ENCODE measurements around the gene NPFFR2. TPM values are rescaled to one million over a fixed set of nuclear protein-coding genes. Genes with fewer than 3 reads are reported as not detected.

NPFFR2 gene
- total RNA-seq, 4 donors from 2014 or later = not detected

DNA sequence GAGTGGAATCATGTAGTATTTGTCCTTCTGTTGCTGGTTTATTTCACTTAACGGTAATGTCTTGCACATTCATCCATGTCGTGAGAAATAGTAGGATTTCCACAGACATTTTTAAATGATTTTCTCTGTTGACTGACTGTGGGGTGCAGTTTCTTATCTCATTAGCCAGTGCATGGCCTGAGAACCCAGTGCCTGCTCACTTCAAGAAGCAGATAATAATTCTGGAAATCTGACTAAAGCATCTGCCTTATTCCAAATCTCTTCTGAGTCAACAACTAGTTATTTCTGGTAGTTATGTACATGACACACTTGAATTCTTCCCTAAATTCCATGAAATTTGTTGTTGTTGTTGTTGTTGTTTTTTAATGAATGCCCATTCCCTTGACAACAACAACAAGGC lies 77.6 kb downstream of the NPFFR2 start:
- no peak for ATAC-seq
- DNase-seq = no peak
- Histone ChIP-seq H3K27ac (no peak overlapping the region), H3K9me3 (no peaks in the 10 kb centered on the region), H3K36me3 (no peaks in the 10 kb centered on the region), H3K27me3 (no peaks in the 10 kb centered on the region), H3K4me1 (no peaks in the 10 kb centered on the region), H3K4me3 (no peak overlapping the region)
- intact Hi-C loops (cut with DNase I; ENCODE audit: low total_unique reads) = no loop called here
- TF ChIP-seq, protein P1, sequence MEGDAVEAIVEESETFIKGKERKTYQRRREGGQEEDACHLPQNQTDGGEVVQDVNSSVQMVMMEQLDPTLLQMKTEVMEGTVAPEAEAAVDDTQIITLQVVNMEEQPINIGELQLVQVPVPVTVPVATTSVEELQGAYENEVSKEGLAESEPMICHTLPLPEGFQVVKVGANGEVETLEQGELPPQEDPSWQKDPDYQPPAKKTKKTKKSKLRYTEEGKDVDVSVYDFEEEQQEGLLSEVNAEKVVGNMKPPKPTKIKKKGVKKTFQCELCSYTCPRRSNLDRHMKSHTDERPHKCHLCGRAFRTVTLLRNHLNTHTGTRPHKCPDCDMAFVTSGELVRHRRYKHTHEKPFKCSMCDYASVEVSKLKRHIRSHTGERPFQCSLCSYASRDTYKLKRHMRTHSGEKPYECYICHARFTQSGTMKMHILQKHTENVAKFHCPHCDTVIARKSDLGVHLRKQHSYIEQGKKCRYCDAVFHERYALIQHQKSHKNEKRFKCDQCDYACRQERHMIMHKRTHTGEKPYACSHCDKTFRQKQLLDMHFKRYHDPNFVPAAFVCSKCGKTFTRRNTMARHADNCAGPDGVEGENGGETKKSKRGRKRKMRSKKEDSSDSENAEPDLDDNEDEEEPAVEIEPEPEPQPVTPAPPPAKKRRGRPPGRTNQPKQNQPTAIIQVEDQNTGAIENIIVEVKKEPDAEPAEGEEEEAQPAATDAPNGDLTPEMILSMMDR (IDR thresholded peaks at IDR 0.05 in 4 of 5, conservative IDR thresholded peaks at IDR 0.05 in 1 of 5) = no peak
- no peak for TF ChIP-seq POLR2A (IDR thresholded peaks at IDR 0.05)
- in situ Hi-C loops (cut with MboI; ENCODE audit: low sequenced_read_pairs in 4 of 4) = no loop called here

DNA sequence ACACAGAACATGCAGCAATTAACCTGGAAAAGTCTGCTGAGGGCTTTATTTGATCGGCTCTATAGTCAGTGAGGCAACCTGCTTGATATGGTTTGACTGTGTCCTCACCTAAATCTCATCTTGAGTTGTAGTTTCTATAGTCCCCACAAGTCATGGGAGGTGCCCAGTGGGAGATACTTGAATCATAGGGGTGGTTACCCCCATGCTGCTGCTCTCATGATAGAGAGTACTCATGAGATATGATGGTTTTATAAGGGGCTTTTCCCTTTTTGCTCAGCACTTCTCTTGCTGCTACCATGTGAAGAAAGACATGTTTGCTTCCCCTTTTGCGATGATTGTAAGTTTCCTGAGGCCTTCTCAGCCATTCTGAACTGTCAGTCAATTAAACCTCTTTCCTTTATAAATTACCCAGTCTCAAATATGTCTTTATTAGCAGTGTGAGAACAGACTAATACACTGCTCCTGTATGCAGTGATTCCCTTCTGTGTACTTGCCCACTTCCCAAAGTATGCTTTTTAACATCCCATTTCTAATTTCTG lies 78.2 kb downstream of the NPFFR2 start:
- H3K27ac ChIP-seq = no peak overlapping the region
- in situ Hi-C loops (cut with MboI; ENCODE audit: low sequenced_read_pairs in 4 of 4) (no loop called here), intact Hi-C loops (cut with DNase I; ENCODE audit: low total_unique reads) (no loop called here)
- no peaks in the 10 kb centered on the region for H3K36me3 ChIP-seq
- H3K9me3 ChIP-seq = no peaks in the 10 kb centered on the region
- H3K4me3 ChIP-seq = no peak overlapping the region
- no peak for TF ChIP-seq POLR2A (IDR thresholded peaks at IDR 0.05)
- TF ChIP-seq, protein P1 (IDR thresholded peaks at IDR 0.05 in 4 of 5, conservative IDR thresholded peaks at IDR 0.05 in 1 of 5) = no peak
- no peaks in the 10 kb centered on the region for H3K4me1 ChIP-seq
- DNase-seq (no peak), ATAC-seq (no peak)
- no peaks in the 10 kb centered on the region for H3K27me3 ChIP-seq

DNA sequence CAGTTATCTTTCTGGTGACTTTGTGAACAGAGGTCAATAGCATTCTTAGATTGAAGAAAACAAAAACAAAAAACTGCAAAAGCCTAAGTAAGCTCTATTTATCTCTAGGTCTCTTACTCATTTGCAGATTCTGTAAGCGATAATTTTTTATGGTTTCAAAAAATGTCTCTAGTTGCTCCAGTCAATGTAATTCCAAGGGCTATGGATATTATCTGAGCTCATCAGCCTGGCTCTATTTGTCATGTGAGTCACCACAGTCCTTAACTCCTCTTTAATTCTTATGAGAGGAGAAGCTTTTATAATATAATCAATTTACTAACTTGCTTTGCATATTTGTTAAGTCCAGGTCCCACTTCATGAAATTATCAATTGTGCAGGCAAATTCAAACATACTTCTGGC lies 79.1 kb downstream of the NPFFR2 start:
- intact Hi-C loops (cut with DNase I; ENCODE audit: low total_unique reads) (no loop called here), in situ Hi-C loops (cut with MboI; ENCODE audit: low sequenced_read_pairs in 4 of 4) (no loop called here)
- no peak for ATAC-seq

DNA sequence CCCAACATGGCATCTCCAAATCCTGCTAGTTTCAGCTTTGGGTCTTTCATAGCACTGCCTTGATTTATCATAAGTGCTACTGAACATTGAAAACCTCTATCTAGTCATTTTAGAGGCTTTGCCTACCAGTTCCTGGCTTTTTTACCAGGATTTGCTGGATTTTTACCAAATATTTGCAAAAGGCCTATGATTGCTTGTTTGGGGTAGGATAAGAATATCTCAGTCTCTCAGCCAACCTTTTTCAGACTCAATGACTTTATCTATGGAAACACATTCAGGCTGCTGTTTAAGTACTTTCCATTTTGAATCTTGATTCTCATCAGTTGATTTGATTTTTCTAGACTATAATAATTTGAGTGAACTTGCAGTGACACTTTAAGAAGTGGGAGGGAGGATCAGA lies 80.1 kb downstream of the NPFFR2 start:
- no peak for ATAC-seq
- no peaks in the 10 kb centered on the region for H3K27me3 ChIP-seq
- in situ Hi-C loops (cut with MboI; ENCODE audit: low sequenced_read_pairs in 4 of 4) = no loop called here

More for the DNA sequence above, 79.1 kb downstream of the NPFFR2 start:
- Histone ChIP-seq H3K4me3 (no peak overlapping the region), H3K4me1 (no peaks in the 10 kb centered on the region), H3K9me3 (no peaks in the 10 kb centered on the region), H3K27me3 (no peaks in the 10 kb centered on the region), H3K27ac (no peak overlapping the region), H3K36me3 (no peaks in the 10 kb centered on the region)
- TF ChIP-seq, protein P1 (IDR thresholded peaks at IDR 0.05 in 4 of 5, conservative IDR thresholded peaks at IDR 0.05 in 1 of 5) = no peak
- TF ChIP-seq POLR2A (IDR thresholded peaks at IDR 0.05) = no peak
- DNase-seq = no peak

More for the DNA sequence above, 80.1 kb downstream of the NPFFR2 start:
- H3K4me3 ChIP-seq = no peak overlapping the region
- DNase-seq = no peak
- intact Hi-C loops (cut with DNase I; ENCODE audit: low total_unique reads) = no loop called here
- H3K4me1 ChIP-seq = no peaks in the 10 kb centered on the region
- no peak overlapping the region for H3K27ac ChIP-seq
- no peaks in the 10 kb centered on the region for H3K36me3 ChIP-seq
- H3K9me3 ChIP-seq = no peaks in the 10 kb centered on the region
- no peak for TF ChIP-seq POLR2A (IDR thresholded peaks at IDR 0.05)
- TF ChIP-seq, protein P1 (IDR thresholded peaks at IDR 0.05 in 4 of 5, conservative IDR thresholded peaks at IDR 0.05 in 1 of 5) = no peak
